Erythroblast (primary cell): ENCODE data around the gene LY6G5C.

Source experiments
- GATA1 ChIP-seq: IDR thresholded peaks from 2 replicates; pipeline ENCODE4 v1.6.1; 2011; ENCODE audit warnings: low read depth, mild to moderate bottlenecking, control low read depth, low read length, moderate library complexity
- POLR2A ChIP-seq: IDR thresholded peaks from 2 replicates; pipeline ENCODE4 v1.6.1; 2011; ENCODE audit warnings: mild to moderate bottlenecking, low read length

DNA sequence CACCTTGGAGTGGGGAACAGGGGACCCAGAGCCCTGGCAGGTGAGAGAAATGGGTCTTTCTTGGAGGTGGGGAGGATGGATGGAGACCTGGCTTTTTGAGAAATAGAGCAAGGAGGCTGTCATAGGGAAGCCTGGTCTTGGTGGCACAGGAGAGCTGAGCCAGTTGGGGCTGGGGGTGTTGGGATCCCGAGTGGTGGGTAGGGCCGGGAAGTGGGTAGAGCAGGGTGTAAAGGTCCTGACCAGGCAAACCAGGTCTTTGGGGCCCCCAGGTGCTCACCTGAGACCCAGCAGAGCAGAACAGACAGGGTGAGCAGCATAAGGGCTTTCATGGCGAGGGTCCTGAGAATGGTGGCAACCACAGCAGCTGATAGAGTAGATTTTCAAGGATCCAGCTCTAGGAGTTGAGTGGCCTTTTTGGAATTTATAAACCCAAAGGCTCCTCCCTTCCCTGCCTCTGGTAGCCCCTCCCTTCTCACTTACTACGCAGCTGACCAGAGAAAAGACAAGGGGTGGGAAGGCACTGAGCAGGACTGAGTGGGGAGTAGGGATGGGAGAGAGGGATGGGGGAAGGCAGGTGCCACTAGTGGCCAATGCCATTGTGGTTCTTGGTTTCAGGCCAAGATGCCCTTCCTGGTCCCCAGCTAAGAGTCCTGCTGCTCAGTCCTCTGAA is 40.6 kb upstream of the LY6G5C start, which contains the start of gene LY6G6C:
- TF ChIP-seq POLR2A (no peak), GATA1 (no peak)
